Right atrium auricular region (tissue), 2 donors: ENCODE results near the gene BAHD1. TPM values are rescaled to one million over a fixed set of nuclear protein-coding genes. Genes with fewer than 3 reads are reported as not detected.
A peak's percentile ranks its signal among the peaks of the same experiment; 100 is the strongest.

Experiments used
- DNase-seq: peaks from one replicate; pipeline ENCODE4 v3.0.0-alpha.2; 2019; ENCODE audit warnings: low spot score
- H3K27ac ChIP-seq, 2 donors: fragments of 200-600 bp; sonication (generic); 1 replicate in 1 of 2; 2 replicates in 1 of 2; pipeline ENCODE4 v1.5.1; 2016 to 2019
- H3K27me3 ChIP-seq, 2 donors: fragments of 200-600 bp; sonication (generic); one replicate each; pipeline versions ENCODE4 v1.5.1 to v1.6.0; 2017 to 2019
- H3K36me3 ChIP-seq: fragments of 200-600 bp; sonication (generic); one replicate; pipeline ENCODE4 v1.5.1; 2016
- H3K4me1 ChIP-seq, 2 donors: fragments of 200-600 bp; sonication (generic); one replicate each; pipeline versions ENCODE4 v1.5.1 to v1.6.0; 2017 to 2019
- H3K4me3 ChIP-seq, 2 donors: fragments of 200-600 bp; sonication (generic); 1 replicate in 1 of 2; 2 replicates in 1 of 2; pipeline ENCODE4 v1.5.1; 2017 to 2019; ENCODE audit warnings: mild to moderate bottlenecking in 1 of 2, moderate library complexity in 1 of 2
- H3K9me3 ChIP-seq, 2 donors: fragments of 200-600 bp; sonication (generic); one replicate each; pipeline ENCODE4 v1.5.1; 2019
- total RNA-seq, 2 donors: library from RNA; depleted of rRNA; stranded (reverse); fragments of >200 nt; gene quantifications; one replicate each; pipeline ENCODE4 v1.1.0, GENCODE V29; 2016
- TF ChIP-seq, protein P1 (sequence below), 2 donors: fragments of 200-600 bp; sonication (generic); IDR thresholded peaks; one replicate each; pipeline ENCODE4 v1.5.1; 2019; ENCODE audit warnings: antibody characterized with exemption in 2 of 2

The BAHD1 gene
- total RNA-seq, 2 donors from 2014 or later, result 11.6 to 19.2 TPM

DNA sequence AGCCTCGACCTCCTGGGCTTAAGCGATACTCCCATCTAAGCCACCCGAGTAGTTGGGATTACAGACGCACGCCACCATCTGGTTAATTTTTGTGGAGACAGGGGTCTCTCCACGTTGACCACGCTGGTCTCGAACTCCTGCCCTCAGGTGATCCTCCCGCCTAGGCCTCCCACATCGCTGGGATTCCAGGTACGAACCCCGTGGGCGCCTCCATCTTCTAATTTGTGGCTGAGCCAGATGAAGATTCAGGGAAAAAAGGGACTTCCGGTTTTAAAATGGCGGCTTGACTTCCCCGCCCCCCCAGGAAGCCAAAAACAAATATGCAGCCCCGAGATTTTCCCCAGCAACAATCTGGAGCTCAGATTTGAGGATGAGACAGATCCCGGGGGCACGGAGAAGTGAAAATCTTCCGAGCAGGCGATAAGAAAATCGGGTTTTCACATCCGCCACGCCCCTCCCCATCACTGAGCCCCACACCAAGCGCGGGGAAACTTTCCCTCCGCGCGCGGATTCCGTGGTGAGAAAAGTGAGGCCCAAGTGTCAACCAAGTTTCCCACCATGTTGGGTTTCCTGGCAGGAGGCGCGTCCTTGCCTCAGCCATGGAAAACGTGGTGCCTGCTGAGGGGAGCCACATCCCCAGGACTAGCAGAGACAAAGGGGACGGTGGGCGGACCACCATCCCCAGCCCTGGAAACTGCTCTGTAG is 45.5 kb downstream of the BAHD1 start:
- Histone ChIP-seq H3K27me3 (no peaks in the 10 kb centered on the region), H3K36me3 (no peaks in the 10 kb centered on the region), H3K4me3 (peak overlapping the region in 1 of 2 donors; percentile 11), H3K9me3 (no peaks in the 10 kb centered on the region), H3K27ac (no peak overlapping the region), H3K4me1 (no peaks in the 10 kb centered on the region)
- TF ChIP-seq, protein P1, sequence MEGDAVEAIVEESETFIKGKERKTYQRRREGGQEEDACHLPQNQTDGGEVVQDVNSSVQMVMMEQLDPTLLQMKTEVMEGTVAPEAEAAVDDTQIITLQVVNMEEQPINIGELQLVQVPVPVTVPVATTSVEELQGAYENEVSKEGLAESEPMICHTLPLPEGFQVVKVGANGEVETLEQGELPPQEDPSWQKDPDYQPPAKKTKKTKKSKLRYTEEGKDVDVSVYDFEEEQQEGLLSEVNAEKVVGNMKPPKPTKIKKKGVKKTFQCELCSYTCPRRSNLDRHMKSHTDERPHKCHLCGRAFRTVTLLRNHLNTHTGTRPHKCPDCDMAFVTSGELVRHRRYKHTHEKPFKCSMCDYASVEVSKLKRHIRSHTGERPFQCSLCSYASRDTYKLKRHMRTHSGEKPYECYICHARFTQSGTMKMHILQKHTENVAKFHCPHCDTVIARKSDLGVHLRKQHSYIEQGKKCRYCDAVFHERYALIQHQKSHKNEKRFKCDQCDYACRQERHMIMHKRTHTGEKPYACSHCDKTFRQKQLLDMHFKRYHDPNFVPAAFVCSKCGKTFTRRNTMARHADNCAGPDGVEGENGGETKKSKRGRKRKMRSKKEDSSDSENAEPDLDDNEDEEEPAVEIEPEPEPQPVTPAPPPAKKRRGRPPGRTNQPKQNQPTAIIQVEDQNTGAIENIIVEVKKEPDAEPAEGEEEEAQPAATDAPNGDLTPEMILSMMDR (IDR thresholded peaks at IDR 0.05), result no peak
- no peak for DNase-seq

DNA sequence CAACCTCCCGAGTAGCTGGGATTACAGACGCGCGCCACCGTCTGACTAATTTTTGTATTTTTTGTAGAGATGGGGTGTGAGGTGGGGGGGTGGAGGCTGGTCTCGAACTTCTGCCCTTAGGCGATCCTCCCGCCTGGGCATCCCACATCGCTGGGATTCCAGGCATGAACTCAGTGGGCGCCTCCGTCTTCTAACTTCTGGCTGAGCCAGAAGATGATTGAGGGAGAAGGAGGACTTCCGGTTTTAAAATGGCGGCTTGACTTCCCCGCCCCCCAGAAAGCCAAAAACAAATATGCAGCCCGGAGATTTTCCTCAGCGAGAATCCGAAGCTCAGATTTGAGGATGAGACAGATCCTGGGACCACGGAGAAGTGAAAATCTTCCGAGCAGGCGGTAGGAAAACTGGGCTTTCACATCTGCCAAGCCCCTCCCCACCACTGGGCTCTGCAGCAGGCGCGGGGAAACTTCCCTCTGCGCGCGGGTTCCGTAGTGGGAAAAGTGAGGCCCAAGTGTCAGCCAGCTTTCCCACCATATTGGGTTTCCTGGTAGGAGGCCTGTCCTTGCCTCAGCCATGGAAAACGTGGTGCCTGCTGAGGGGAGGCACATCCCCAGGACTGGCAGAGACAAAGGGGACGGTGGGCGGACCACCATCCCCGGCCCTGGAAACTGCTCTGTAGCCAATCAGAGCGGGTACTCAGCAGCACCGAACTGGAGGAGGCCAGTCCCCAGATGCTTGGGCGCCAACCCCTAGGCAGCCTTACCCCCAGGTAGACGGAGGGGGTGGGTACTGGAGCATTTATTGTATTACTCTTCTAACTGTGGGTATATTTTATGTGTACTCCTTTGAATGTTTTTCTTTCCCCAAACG is 47.3 kb downstream of the BAHD1 start:
- Histone ChIP-seq H3K36me3 (no peaks in the 10 kb centered on the region), H3K9me3 (no peaks in the 10 kb centered on the region), H3K27me3 (no peaks in the 10 kb centered on the region), H3K4me1 (no peaks in the 10 kb centered on the region), H3K27ac (no peak overlapping the region), H3K4me3 (no peak overlapping the region)
- TF ChIP-seq, protein P1 (IDR thresholded peaks at IDR 0.05), result no peak
- DNase-seq, result no peak

DNA sequence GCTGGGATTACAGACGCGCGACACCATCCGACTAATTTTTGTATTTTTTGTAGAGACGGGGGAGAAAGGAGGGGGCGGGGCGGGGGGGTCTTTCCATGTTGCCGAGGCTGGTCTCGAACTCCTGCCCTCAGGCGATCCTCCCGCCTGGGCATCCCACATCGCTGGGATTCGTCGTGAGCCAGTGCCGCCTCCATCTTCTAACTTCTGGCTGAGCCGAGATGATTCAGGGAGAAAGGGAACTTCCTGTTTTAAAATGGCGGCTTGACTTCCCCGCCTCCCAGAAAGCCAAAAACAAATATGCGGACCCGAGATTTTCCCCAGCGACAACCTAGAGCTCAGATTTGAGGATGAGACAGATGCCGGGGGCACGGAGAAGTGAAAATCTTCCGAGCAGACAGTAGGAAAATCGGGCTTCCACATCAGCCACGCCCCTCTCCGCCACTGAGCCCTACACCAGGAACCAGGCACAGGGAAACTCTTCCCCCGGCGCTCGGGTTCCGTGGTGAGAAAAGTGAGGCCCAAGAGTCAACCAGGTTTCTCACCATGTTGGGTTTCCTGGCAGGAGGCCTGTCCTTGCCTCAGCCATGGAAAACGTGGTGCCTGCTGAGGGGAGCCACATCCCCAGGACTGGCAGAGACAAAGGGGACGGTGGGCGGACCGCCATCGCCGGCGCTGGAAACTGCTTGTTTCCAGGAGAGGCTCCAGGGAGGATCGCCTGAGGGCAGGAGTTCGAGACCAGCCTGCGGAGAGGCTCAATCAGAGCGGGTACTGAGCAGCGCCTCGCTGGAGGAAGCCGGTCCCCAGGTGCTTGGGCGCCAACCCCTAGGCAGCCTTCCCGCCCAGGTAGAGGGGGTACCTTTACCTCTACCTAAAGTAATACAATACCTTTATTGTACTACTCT is 48.8 kb downstream of the BAHD1 start:
- Histone ChIP-seq H3K27ac (no peak overlapping the region), H3K36me3 (no peaks in the 10 kb centered on the region), H3K4me1 (no peaks in the 10 kb centered on the region), H3K27me3 (no peaks in the 10 kb centered on the region), H3K4me3 (no peak overlapping the region), H3K9me3 (no peaks in the 10 kb centered on the region)
- DNase-seq, result no peak
- TF ChIP-seq, protein P1 (IDR thresholded peaks at IDR 0.05), result no peak

DNA sequence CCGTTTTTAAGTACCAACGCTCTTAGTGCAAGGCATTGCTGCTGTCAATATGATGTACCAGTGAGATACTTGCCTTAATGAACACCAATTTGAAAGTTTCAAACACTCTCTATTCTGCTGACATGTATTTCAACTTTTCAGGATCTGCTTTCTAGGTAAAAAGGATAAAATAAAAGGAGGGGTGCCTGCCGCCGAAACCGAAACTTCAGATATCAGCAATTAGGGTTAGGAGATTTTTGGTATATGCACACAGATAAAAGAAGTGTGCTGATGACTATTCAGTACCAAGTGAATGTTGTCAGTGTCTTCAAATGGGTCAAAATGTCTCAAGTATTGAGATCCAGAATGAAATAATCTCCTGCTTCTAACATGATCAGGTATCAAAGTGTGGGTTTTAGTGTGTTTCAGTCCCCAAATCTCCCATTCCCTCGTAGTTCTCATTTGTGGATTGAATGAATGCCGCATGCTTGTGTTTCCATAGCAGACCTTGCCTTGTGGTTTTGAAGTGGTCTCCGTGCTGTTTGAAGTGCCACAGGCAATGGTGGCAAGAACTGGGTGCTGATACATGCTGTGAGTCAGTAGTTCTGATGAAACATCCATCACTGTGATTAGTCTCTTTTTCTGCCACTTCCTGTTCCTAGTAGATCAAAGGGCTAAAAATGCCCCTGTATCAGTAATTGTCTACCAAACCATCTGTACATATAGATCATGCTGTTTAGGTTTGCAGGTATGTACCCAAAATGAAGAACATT is 52.5 kb downstream of the BAHD1 start:
- Histone ChIP-seq H3K27ac (no peak overlapping the region), H3K36me3 (no peaks in the 10 kb centered on the region), H3K27me3 (no peaks in the 10 kb centered on the region), H3K4me1 (no peaks in the 10 kb centered on the region), H3K9me3 (no peaks in the 10 kb centered on the region), H3K4me3 (no peak overlapping the region)
- no peak for DNase-seq
- TF ChIP-seq, protein P1 (IDR thresholded peaks at IDR 0.05), result no peak

DNA sequence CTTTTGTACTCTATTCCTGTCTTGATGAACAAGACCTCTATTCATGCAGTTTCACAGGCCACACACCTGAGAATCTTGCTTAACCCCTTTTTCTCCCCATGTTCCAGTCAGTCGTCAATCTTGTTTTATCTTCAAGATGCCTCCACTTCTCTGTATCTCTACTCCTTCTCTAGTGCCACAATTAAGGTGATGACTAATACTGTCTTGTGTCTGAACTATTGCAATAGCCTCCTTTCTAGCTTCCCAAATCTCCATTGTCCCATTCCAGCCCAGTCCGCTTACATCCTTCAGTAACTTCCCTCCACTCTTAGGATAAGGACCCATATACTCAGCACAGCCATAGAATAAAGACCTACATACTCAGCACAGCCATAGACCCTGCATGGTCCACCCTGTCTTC is 54.8 kb downstream of the BAHD1 start:
- H3K27ac ChIP-seq, result no peak overlapping the region
- no peaks in the 10 kb centered on the region for H3K36me3 ChIP-seq

More for the DNA sequence above, 54.8 kb downstream of the BAHD1 start:
- no peaks in the 10 kb centered on the region for H3K4me1 ChIP-seq
- no peaks in the 10 kb centered on the region for H3K27me3 ChIP-seq
- H3K9me3 ChIP-seq, result no peaks in the 10 kb centered on the region
- no peak overlapping the region for H3K4me3 ChIP-seq
- no peak for DNase-seq
- TF ChIP-seq, protein P1 (IDR thresholded peaks at IDR 0.05), result no peak
